GM21576 (cell line): ENCODE measurements around the gene TIMP1.
"Not testable (repeated sequence)": the region's sequence is repeated elsewhere in the genome, so short reads cannot be mapped to it uniquely, and the experiment has no call there.

Source experiments
- ATAC-seq: cut with Tn5 transposase; IDR thresholded peaks from one replicate; pipeline ENCODE4 v1.9.1; 2021; ENCODE audit warnings: mild to moderate bottlenecking, moderate library complexity; ENCODE audit not compliant: unreplicated experiment

TIMP1 gene

GRCh38 chrX:47597222-47597621 lies 15.0 kb downstream of the TIMP1 start:
- no peak for ATAC-seq

- not testable (repeated sequence) for ATAC-seq
These were observed 20.9 kb downstream of the TIMP1 start for GRCh38 chrX:47603125-47603524.

GRCh38 chrX:47605024-47605423 lies 22.8 kb downstream of the TIMP1 start:
- ATAC-seq = no peak

GRCh38 chrX:47607091-47607490 lies 24.9 kb downstream of the TIMP1 start:
- ATAC-seq = no peak

GRCh38 chrX:47608130-47608810 lies 26.0 kb downstream of the TIMP1 start:
- ATAC-seq = no peak

GRCh38 chrX:47610511-47610910 lies 28.3 kb downstream of the TIMP1 start:
- ATAC-seq = no peak

GRCh38 chrX:47611489-47611888 lies 29.3 kb downstream of the TIMP1 start:
- no peak for ATAC-seq

GRCh38 chrX:47611926-47612325 lies 29.7 kb downstream of the TIMP1 start:
- no peak for ATAC-seq

GRCh38 chrX:47612418-47612817 lies 30.2 kb downstream of the TIMP1 start:
- no peak for ATAC-seq

GRCh38 chrX:47613082-47613481 lies 30.8 kb downstream of the TIMP1 start:
- ATAC-seq = no peak

- ATAC-seq = no peak
These were observed 32.4 kb downstream of the TIMP1 start for GRCh38 chrX:47614618-47615017.

- no peak for ATAC-seq
These were observed 36.8 kb downstream of the TIMP1 start for GRCh38 chrX:47618923-47619485.

- peak; percentile 62 for ATAC-seq
These were observed 37.5 kb downstream of the TIMP1 start, which contains the start of gene SYN1 for GRCh38 chrX:47619486-47620302. Gene SYN1, minus strand, starts transcription at chrX:47619857. Its CDS starts 129 bp downstream, at chrX:47619728.

GRCh38 chrX:47620303-47620685 lies 38.1 kb downstream of the TIMP1 start:
- ATAC-seq = no peak

GRCh38 chrX:47621851-47622250 lies 39.6 kb downstream of the TIMP1 start:
- ATAC-seq = no peak

- ATAC-seq = no peak
These were observed 41.3 kb downstream of the TIMP1 start for GRCh38 chrX:47623540-47624027.

- ATAC-seq = no peak
These were observed 43.1 kb downstream of the TIMP1 start for GRCh38 chrX:47625365-47625764.

- ATAC-seq = no peak
These were observed 46.7 kb downstream of the TIMP1 start for GRCh38 chrX:47628982-47629381.

- no peak for ATAC-seq
These were observed 47.4 kb downstream of the TIMP1 start, which contains the start of gene CFP for GRCh38 chrX:47629419-47630200. Gene CFP, minus strand, starts transcription at chrX:47629930. Its CDS starts 86 bp downstream, at chrX:47629844.

- ATAC-seq = no peak
These were observed 49.4 kb downstream of the TIMP1 start for GRCh38 chrX:47631676-47632075.

GRCh38 chrX:47632666-47633065 lies 50.4 kb downstream of the TIMP1 start:
- no peak for ATAC-seq
